ENCODE data around the gene GPR37.
A peak's percentile ranks its signal among the peaks of the same experiment; 100 is the strongest.

The GPR37 gene

GRCh38 chr7:124765401-124766352 is at the start of gene GPR37:
Gene GPR37 (minus strand): TSS chr7:124765792. CDS start chr7:124764976, 816 bp downstream.
- Histone ChIP-seq H3K36me3 (ENCODE audit: insufficient read depth, low read length) (no peaks in the 10 kb centered on the region), H3K27ac (ENCODE audit: low read depth, low read length) (no peak within 1 kb of the TSS), H3K4me3 (ENCODE audit: low read depth in 1 of 2, low read length in 2 of 2) (peak within 1 kb of the TSS; percentile 21 to 54), H3K9ac (ENCODE audit: low read length) (no peak within 1 kb of the TSS), H3K4me1 (ENCODE audit: insufficient read depth, low read length) (peaks cover 10% of the 10 kb centered on the region), H3K9me3 (ENCODE audit: low read length) (peaks cover 9% of the 10 kb centered on the region), H3K27me3 (ENCODE audit: control insufficient read depth in 1 of 2, insufficient read depth in 2 of 2, low read length in 2 of 2) (peaks cover 16 to 23% of the 10 kb centered on the region in 2 donors)

GRCh38 chr7:124813994-124814798 is 48.6 kb upstream of the GPR37 start:
- no peak overlapping the region for H3K4me3 ChIP-seq (ENCODE audit: low read depth in 1 of 2, low read length in 2 of 2)
- H3K27ac ChIP-seq (ENCODE audit: low read depth, low read length): no peak overlapping the region
- H3K9ac ChIP-seq (ENCODE audit: low read length): no peak overlapping the region
- H3K27me3 ChIP-seq (ENCODE audit: control insufficient read depth in 1 of 2, insufficient read depth in 2 of 2, low read length in 2 of 2): no peaks in the 10 kb centered on the region
- H3K36me3 ChIP-seq (ENCODE audit: insufficient read depth, low read length): no peaks in the 10 kb centered on the region
- no peaks in the 10 kb centered on the region for H3K4me1 ChIP-seq (ENCODE audit: insufficient read depth, low read length)
- no peaks in the 10 kb centered on the region for H3K9me3 ChIP-seq (ENCODE audit: low read length)

- H3K4me1 ChIP-seq (ENCODE audit: insufficient read depth, low read length): no peaks in the 10 kb centered on the region
- no peaks in the 10 kb centered on the region for H3K27me3 ChIP-seq (ENCODE audit: control insufficient read depth in 1 of 2, insufficient read depth in 2 of 2, low read length in 2 of 2)
- H3K27ac ChIP-seq (ENCODE audit: low read depth, low read length): no peak overlapping the region
- no peaks in the 10 kb centered on the region for H3K36me3 ChIP-seq (ENCODE audit: insufficient read depth, low read length)
- H3K4me3 ChIP-seq (ENCODE audit: low read depth in 1 of 2, low read length in 2 of 2): no peak overlapping the region
- no peak overlapping the region for H3K9ac ChIP-seq (ENCODE audit: low read length)
- H3K9me3 ChIP-seq (ENCODE audit: low read length): no peaks in the 10 kb centered on the region
These were observed 47.2 kb upstream of the GPR37 start for GRCh38 chr7:124812764-124813163.

GRCh38 chr7:124811341-124811740 is 45.7 kb upstream of the GPR37 start:
- no peak overlapping the region for H3K9ac ChIP-seq (ENCODE audit: low read length)
- H3K4me1 ChIP-seq (ENCODE audit: insufficient read depth, low read length): no peaks in the 10 kb centered on the region
- no peaks in the 10 kb centered on the region for H3K9me3 ChIP-seq (ENCODE audit: low read length)
- H3K36me3 ChIP-seq (ENCODE audit: insufficient read depth, low read length): no peaks in the 10 kb centered on the region
- no peaks in the 10 kb centered on the region for H3K27me3 ChIP-seq (ENCODE audit: control insufficient read depth in 1 of 2, insufficient read depth in 2 of 2, low read length in 2 of 2)
- no peak overlapping the region for H3K27ac ChIP-seq (ENCODE audit: low read depth, low read length)
- no peak overlapping the region for H3K4me3 ChIP-seq (ENCODE audit: low read depth in 1 of 2, low read length in 2 of 2)

GRCh38 chr7:124810605-124811004 is 45.0 kb upstream of the GPR37 start:
- Histone ChIP-seq H3K4me1 (ENCODE audit: insufficient read depth, low read length) (no peaks in the 10 kb centered on the region), H3K27me3 (ENCODE audit: control insufficient read depth in 1 of 2, insufficient read depth in 2 of 2, low read length in 2 of 2) (no peaks in the 10 kb centered on the region), H3K27ac (ENCODE audit: low read depth, low read length) (no peak overlapping the region), H3K9ac (ENCODE audit: low read length) (no peak overlapping the region), H3K9me3 (ENCODE audit: low read length) (no peaks in the 10 kb centered on the region), H3K36me3 (ENCODE audit: insufficient read depth, low read length) (no peaks in the 10 kb centered on the region), H3K4me3 (ENCODE audit: low read depth in 1 of 2, low read length in 2 of 2) (no peak overlapping the region)

GRCh38 chr7:124808206-124808605 is 42.6 kb upstream of the GPR37 start:
- Histone ChIP-seq H3K9me3 (ENCODE audit: low read length) (no peaks in the 10 kb centered on the region), H3K9ac (ENCODE audit: low read length) (no peak overlapping the region), H3K27ac (ENCODE audit: low read depth, low read length) (no peak overlapping the region), H3K4me3 (ENCODE audit: low read depth in 1 of 2, low read length in 2 of 2) (no peak overlapping the region), H3K27me3 (ENCODE audit: control insufficient read depth in 1 of 2, insufficient read depth in 2 of 2, low read length in 2 of 2) (no peaks in the 10 kb centered on the region), H3K36me3 (ENCODE audit: insufficient read depth, low read length) (no peaks in the 10 kb centered on the region), H3K4me1 (ENCODE audit: insufficient read depth, low read length) (no peaks in the 10 kb centered on the region)

GRCh38 chr7:124801330-124801895 is 35.8 kb upstream of the GPR37 start:
- Histone ChIP-seq H3K9ac (ENCODE audit: low read length) (no peak overlapping the region), H3K4me3 (ENCODE audit: low read depth in 1 of 2, low read length in 2 of 2) (no peak overlapping the region), H3K4me1 (ENCODE audit: insufficient read depth, low read length) (no peaks in the 10 kb centered on the region), H3K9me3 (ENCODE audit: low read length) (no peaks in the 10 kb centered on the region), H3K36me3 (ENCODE audit: insufficient read depth, low read length) (no peaks in the 10 kb centered on the region), H3K27ac (ENCODE audit: low read depth, low read length) (no peak overlapping the region), H3K27me3 (ENCODE audit: control insufficient read depth in 1 of 2, insufficient read depth in 2 of 2, low read length in 2 of 2) (no peaks in the 10 kb centered on the region)

GRCh38 chr7:124800386-124800785 is 34.8 kb upstream of the GPR37 start:
- no peaks in the 10 kb centered on the region for H3K9me3 ChIP-seq (ENCODE audit: low read length)
- no peak overlapping the region for H3K27ac ChIP-seq (ENCODE audit: low read depth, low read length)
- no peaks in the 10 kb centered on the region for H3K27me3 ChIP-seq (ENCODE audit: control insufficient read depth in 1 of 2, insufficient read depth in 2 of 2, low read length in 2 of 2)
- no peaks in the 10 kb centered on the region for H3K36me3 ChIP-seq (ENCODE audit: insufficient read depth, low read length)
- no peak overlapping the region for H3K9ac ChIP-seq (ENCODE audit: low read length)
- H3K4me3 ChIP-seq (ENCODE audit: low read depth in 1 of 2, low read length in 2 of 2): no peak overlapping the region
- H3K4me1 ChIP-seq (ENCODE audit: insufficient read depth, low read length): no peaks in the 10 kb centered on the region

- Histone ChIP-seq H3K36me3 (ENCODE audit: insufficient read depth, low read length) (no peaks in the 10 kb centered on the region), H3K9me3 (ENCODE audit: low read length) (no peaks in the 10 kb centered on the region), H3K27me3 (ENCODE audit: control insufficient read depth in 1 of 2, insufficient read depth in 2 of 2, low read length in 2 of 2) (no peaks in the 10 kb centered on the region), H3K4me3 (ENCODE audit: low read depth in 1 of 2, low read length in 2 of 2) (no peak overlapping the region), H3K4me1 (ENCODE audit: insufficient read depth, low read length) (no peaks in the 10 kb centered on the region), H3K9ac (ENCODE audit: low read length) (no peak overlapping the region), H3K27ac (ENCODE audit: low read depth, low read length) (no peak overlapping the region)
These were observed 33.9 kb upstream of the GPR37 start for GRCh38 chr7:124799448-124799847.

GRCh38 chr7:124796771-124797170 is 31.2 kb upstream of the GPR37 start:
- Histone ChIP-seq H3K9ac (ENCODE audit: low read length) (no peak overlapping the region), H3K27ac (ENCODE audit: low read depth, low read length) (no peak overlapping the region), H3K4me1 (ENCODE audit: insufficient read depth, low read length) (no peaks in the 10 kb centered on the region), H3K4me3 (ENCODE audit: low read depth in 1 of 2, low read length in 2 of 2) (no peak overlapping the region), H3K9me3 (ENCODE audit: low read length) (no peaks in the 10 kb centered on the region), H3K36me3 (ENCODE audit: insufficient read depth, low read length) (no peaks in the 10 kb centered on the region), H3K27me3 (ENCODE audit: control insufficient read depth in 1 of 2, insufficient read depth in 2 of 2, low read length in 2 of 2) (no peaks in the 10 kb centered on the region)

- no peak overlapping the region for H3K27ac ChIP-seq (ENCODE audit: low read depth, low read length)
- no peaks in the 10 kb centered on the region for H3K36me3 ChIP-seq (ENCODE audit: insufficient read depth, low read length)
- H3K9ac ChIP-seq (ENCODE audit: low read length): no peak overlapping the region
- no peaks in the 10 kb centered on the region for H3K9me3 ChIP-seq (ENCODE audit: low read length)
- no peaks in the 10 kb centered on the region for H3K4me1 ChIP-seq (ENCODE audit: insufficient read depth, low read length)
- no peak overlapping the region for H3K4me3 ChIP-seq (ENCODE audit: low read depth in 1 of 2, low read length in 2 of 2)
- no peaks in the 10 kb centered on the region for H3K27me3 ChIP-seq (ENCODE audit: control insufficient read depth in 1 of 2, insufficient read depth in 2 of 2, low read length in 2 of 2)
These were observed 27.1 kb upstream of the GPR37 start for GRCh38 chr7:124792696-124793095.
